ENCODE data around the gene TGFBR3. TPM values are rescaled to one million over a fixed set of nuclear protein-coding genes. Genes with fewer than 3 reads are reported as not detected.

Gene TGFBR3
- polyA plus RNA-seq, 1 donor (not counting 4 experiments of a cell fraction or from before 2014, with no cell fraction given) = 1.2 TPM

GRCh38 chr1:91792489-91793071 lies 93.4 kb downstream of the TGFBR3 start:
- Histone ChIP-seq H3K27ac (ENCODE audit: control insufficient read depth, insufficient read depth, low read length) (no peak overlapping the region), H3K36me3 (ENCODE audit: control insufficient read depth in 2 of 2, extremely low read depth in 1 of 2, insufficient read depth in 2 of 2, low read length in 2 of 2) (no peaks in the 10 kb centered on the region), H3K9me1 (ENCODE audit: control insufficient read depth, extremely low read depth, insufficient read depth, low read length) (no peaks in the 10 kb centered on the region), H3K27me3 (ENCODE audit: control insufficient read depth, extremely low read depth, insufficient read depth, low read length) (peaks cover 28% of the 10 kb centered on the region), H3K9me3 (ENCODE audit: control insufficient read depth, low read depth, low read length) (no peaks in the 10 kb centered on the region), H3K4me3 (ENCODE audit: control insufficient read depth in 2 of 3, extremely low read depth in 1 of 3, insufficient read depth in 2 of 3, low read depth in 1 of 3, low read length in 3 of 3) (no peak overlapping the region), H3K4me2 (ENCODE audit: control insufficient read depth, extremely low read depth, insufficient read depth, low read depth, low read length) (no peak overlapping the region), H2AFZ (ENCODE audit: control insufficient read depth, low read length) (no peak overlapping the region), H3K9ac (ENCODE audit: control insufficient read depth, extremely low read depth, insufficient read depth, low read length) (no peak overlapping the region), H4K20me1 (ENCODE audit: control insufficient read depth, extremely low read depth, insufficient read depth, low read length) (no peaks in the 10 kb centered on the region), H3K79me2 (ENCODE audit: control insufficient read depth, insufficient read depth, low read length) (no peaks in the 10 kb centered on the region), H3K4me1 (ENCODE audit: control insufficient read depth, extremely low read depth, insufficient read depth, low read length) (peaks cover 17% of the 10 kb centered on the region)
- no peak for DNase-seq (ENCODE audit: low read depth, low spot score)
- TF ChIP-seq EZH2 (IDR thresholded peaks at IDR 0.05; ENCODE audit: low read length) (no peak), CTCF (optimal IDR thresholded peaks at IDR 0.05 in 1 of 3, IDR thresholded peaks at IDR 0.05 in 1 of 3, conservative IDR thresholded peaks at IDR 0.05 in 1 of 3; ENCODE audit: extremely low read depth in 1 of 3, insufficient read depth in 2 of 3, low read length in 3 of 3) (no peak)
- no peak for FAIRE-seq
- dilution Hi-C loops (cut with MboI; ENCODE audit: extremely low pct_ligation_motif_present, low sequenced_read_pairs) = no loop called here

- Histone ChIP-seq H3K4me2 (ENCODE audit: control insufficient read depth, extremely low read depth, insufficient read depth, low read depth, low read length) (no peak overlapping the region), H3K79me2 (ENCODE audit: control insufficient read depth, insufficient read depth, low read length) (no peaks in the 10 kb centered on the region), H3K4me3 (ENCODE audit: control insufficient read depth in 2 of 3, extremely low read depth in 1 of 3, insufficient read depth in 2 of 3, low read depth in 1 of 3, low read length in 3 of 3) (no peak overlapping the region), H3K27ac (ENCODE audit: control insufficient read depth, insufficient read depth, low read length) (no peak overlapping the region), H3K9me1 (ENCODE audit: control insufficient read depth, extremely low read depth, insufficient read depth, low read length) (no peaks in the 10 kb centered on the region), H3K9ac (ENCODE audit: control insufficient read depth, extremely low read depth, insufficient read depth, low read length) (no peak overlapping the region), H2AFZ (ENCODE audit: control insufficient read depth, low read length) (no peak overlapping the region), H3K27me3 (ENCODE audit: control insufficient read depth, extremely low read depth, insufficient read depth, low read length) (peaks cover 28% of the 10 kb centered on the region), H3K36me3 (ENCODE audit: control insufficient read depth in 2 of 2, extremely low read depth in 1 of 2, insufficient read depth in 2 of 2, low read length in 2 of 2) (no peaks in the 10 kb centered on the region), H3K9me3 (ENCODE audit: control insufficient read depth, low read depth, low read length) (no peaks in the 10 kb centered on the region), H4K20me1 (ENCODE audit: control insufficient read depth, extremely low read depth, insufficient read depth, low read length) (no peaks in the 10 kb centered on the region), H3K4me1 (ENCODE audit: control insufficient read depth, extremely low read depth, insufficient read depth, low read length) (peaks cover 17% of the 10 kb centered on the region)
- DNase-seq (ENCODE audit: low read depth, low spot score) (no peak), FAIRE-seq (no peak)
- dilution Hi-C loops (cut with MboI; ENCODE audit: extremely low pct_ligation_motif_present, low sequenced_read_pairs) = no loop called here
- TF ChIP-seq EZH2 (IDR thresholded peaks at IDR 0.05; ENCODE audit: low read length) (peak; percentile 45), CTCF (optimal IDR thresholded peaks at IDR 0.05 in 1 of 3, IDR thresholded peaks at IDR 0.05 in 1 of 3, conservative IDR thresholded peaks at IDR 0.05 in 1 of 3; ENCODE audit: extremely low read depth in 1 of 3, insufficient read depth in 2 of 3, low read length in 3 of 3) (no peak)
Observed at GRCh38 chr1:91791691-91792488, 94.1 kb downstream of the TGFBR3 start.

Data from keratinocyte (primary cell).